ENCODE data around the gene TMEM131.

GRCh38 chr2:97739893-97740245 is 255.9 kb downstream of the TMEM131 start:
- TF ChIP-seq, protein P1, sequence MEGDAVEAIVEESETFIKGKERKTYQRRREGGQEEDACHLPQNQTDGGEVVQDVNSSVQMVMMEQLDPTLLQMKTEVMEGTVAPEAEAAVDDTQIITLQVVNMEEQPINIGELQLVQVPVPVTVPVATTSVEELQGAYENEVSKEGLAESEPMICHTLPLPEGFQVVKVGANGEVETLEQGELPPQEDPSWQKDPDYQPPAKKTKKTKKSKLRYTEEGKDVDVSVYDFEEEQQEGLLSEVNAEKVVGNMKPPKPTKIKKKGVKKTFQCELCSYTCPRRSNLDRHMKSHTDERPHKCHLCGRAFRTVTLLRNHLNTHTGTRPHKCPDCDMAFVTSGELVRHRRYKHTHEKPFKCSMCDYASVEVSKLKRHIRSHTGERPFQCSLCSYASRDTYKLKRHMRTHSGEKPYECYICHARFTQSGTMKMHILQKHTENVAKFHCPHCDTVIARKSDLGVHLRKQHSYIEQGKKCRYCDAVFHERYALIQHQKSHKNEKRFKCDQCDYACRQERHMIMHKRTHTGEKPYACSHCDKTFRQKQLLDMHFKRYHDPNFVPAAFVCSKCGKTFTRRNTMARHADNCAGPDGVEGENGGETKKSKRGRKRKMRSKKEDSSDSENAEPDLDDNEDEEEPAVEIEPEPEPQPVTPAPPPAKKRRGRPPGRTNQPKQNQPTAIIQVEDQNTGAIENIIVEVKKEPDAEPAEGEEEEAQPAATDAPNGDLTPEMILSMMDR (IDR thresholded peaks at IDR 0.05; ENCODE audit: low read depth, low read length), result no peak
- TF ChIP-seq POLR2A (IDR thresholded peaks at IDR 0.05; ENCODE audit: extremely low read depth, insufficient read length) (no peak), MYC (IDR thresholded peaks at IDR 0.05; ENCODE audit: low read depth, low read length) (no peak)
- TF ChIP-seq, protein P2, sequence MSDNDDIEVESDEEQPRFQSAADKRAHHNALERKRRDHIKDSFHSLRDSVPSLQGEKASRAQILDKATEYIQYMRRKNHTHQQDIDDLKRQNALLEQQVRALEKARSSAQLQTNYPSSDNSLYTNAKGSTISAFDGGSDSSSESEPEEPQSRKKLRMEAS (IDR thresholded peaks at IDR 0.05; ENCODE audit: low read depth, low read length), result no peak

Data from NB4 (cell line).